ENCODE measurements around the gene ERBB3. TPM values are rescaled to one million over a fixed set of nuclear protein-coding genes. Genes with fewer than 3 reads are reported as not detected.
A peak's percentile ranks its signal among the peaks of the same experiment; 100 is the strongest.

The ERBB3 gene
- total RNA-seq, 5 donors from 2014 or later (not counting 1 experiment from before 2014, with no cell fraction given), result 0.93 to 24.0 (median 8.2) TPM

DNA sequence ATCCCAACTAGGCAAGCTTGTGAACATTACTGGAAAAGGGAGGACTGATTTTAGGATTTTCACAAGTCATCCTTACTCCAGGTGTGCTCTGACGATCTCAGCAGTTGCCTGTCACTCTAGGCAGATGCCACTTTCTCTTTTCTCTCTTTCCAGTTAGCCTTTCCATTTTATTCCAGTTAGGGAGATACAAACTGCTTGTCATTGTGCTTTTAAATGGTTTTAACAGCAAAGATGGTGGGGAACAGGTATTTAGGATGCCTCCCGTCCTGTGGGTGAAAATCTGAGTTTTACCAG is 25.6 kb downstream of the ERBB3 start:
- Histone ChIP-seq H3K9me3 (no peaks in the 10 kb centered on the region), H3K4me3 (ENCODE audit: control insufficient read depth in 1 of 2, extremely low read depth in 1 of 2, low read length in 1 of 2) (peak overlapping the region; percentile 73 to 92), H3K4me1 (ENCODE audit: control insufficient read depth in 1 of 2, extremely low read depth in 1 of 2, insufficient read depth in 2 of 2, low read length in 2 of 2) (peaks cover 35 to 49% of the 10 kb centered on the region in 2 experiments), H3K27ac (ENCODE audit: low read length) (no peak overlapping the region), H3K27me3 (replicated peaks in 1 of 2; ENCODE audit: control insufficient read depth in 2 of 2, extremely low read depth in 1 of 2, insufficient read depth in 2 of 2, low read length in 1 of 2) (no peaks in the 10 kb centered on the region), H3K36me3 (ENCODE audit: control insufficient read depth in 2 of 2, extremely low read depth in 1 of 2, insufficient read depth in 1 of 2, low read length in 1 of 2) (peaks cover 7 to 39% of the 10 kb centered on the region in 2 donors)
- H3K4me1 Mint-ChIP-seq, result peaks cover 52 to 61% (median 59%) of the 10 kb centered on the region in 3 donors
- H3K27ac Mint-ChIP-seq, result peak overlapping the region; percentile 99 to 100
- no CpG with 5 or more reads among the region's 2 CpGs for WGBS (ENCODE audit: insufficient coverage)
- peak overlapping the region; percentile 94 to 98 (median 96) for H3K4me3 Mint-ChIP-seq
- DNase-seq (no peak), ATAC-seq (replicated peaks in 1 of 4) (no peak)
- ChIA-PET CTCF (interaction anchor here in 1 of 2 donors (1.1 to 1.8 kb wide), 2 partner anchors 13 to 21 kb away, joined by 3 to 9 read pairs; partner anchors contain the start of gene ZC3H10), POLR2A (interaction anchor here in 1 of 2 donors (2.1 kb wide), 1 partner anchor 26 kb away, joined by 7 read pairs; no protein-coding TSS in a partner anchor)
- peaks cover 35% of the 10 kb centered on the region for H3K36me3 Mint-ChIP-seq
- no peaks in the 10 kb centered on the region for H3K27me3 Mint-ChIP-seq
- no peaks in the 10 kb centered on the region for H3K9me3 Mint-ChIP-seq

DNA sequence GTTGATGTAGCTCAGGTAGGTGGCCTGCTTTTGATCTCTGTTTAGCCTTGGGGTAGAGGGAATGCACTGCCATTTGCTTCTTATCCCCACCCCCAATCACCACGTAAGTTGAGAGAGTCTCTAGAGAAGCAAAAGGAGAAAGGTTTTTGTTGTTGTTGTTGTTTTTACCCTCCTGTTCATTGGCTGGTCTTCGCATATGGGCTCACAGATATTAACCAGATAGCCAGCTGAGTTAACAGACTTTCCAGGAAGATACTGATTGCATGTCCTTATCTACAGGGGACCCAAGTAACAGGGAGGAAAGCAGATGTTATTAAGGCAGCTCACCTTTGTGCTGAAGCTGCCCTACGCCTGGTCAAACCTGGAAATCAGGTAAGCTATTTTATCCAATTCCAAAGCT is 27.3 kb downstream of the ERBB3 start:
- Histone ChIP-seq H3K36me3 (ENCODE audit: control insufficient read depth in 2 of 2, extremely low read depth in 1 of 2, insufficient read depth in 1 of 2, low read length in 1 of 2) (peaks cover 7 to 56% of the 10 kb centered on the region in 2 donors), H3K27ac (ENCODE audit: low read length) (no peak overlapping the region), H3K27me3 (replicated peaks in 1 of 2; ENCODE audit: control insufficient read depth in 2 of 2, extremely low read depth in 1 of 2, insufficient read depth in 2 of 2, low read length in 1 of 2) (no peaks in the 10 kb centered on the region), H3K9me3 (no peaks in the 10 kb centered on the region), H3K4me3 (ENCODE audit: control insufficient read depth in 1 of 2, extremely low read depth in 1 of 2, low read length in 1 of 2) (no peak overlapping the region), H3K4me1 (ENCODE audit: control insufficient read depth in 1 of 2, extremely low read depth in 1 of 2, insufficient read depth in 2 of 2, low read length in 2 of 2) (peaks cover 23 to 34% of the 10 kb centered on the region in 2 experiments)
- WGBS (ENCODE audit: insufficient coverage), result 89% methylated on average over 1 of the region's 3 CpGs
- no peaks in the 10 kb centered on the region for H3K27me3 Mint-ChIP-seq
- CTCF ChIA-PET, result interaction anchor here (0.5 to 0.9 kb wide), 2 partner anchors 60 to 217 kb away, joined by 3 to 5 read pairs; no protein-coding TSS in a partner anchor
- DNase-seq, result no peak
- peaks cover 39 to 45% (median 44%) of the 10 kb centered on the region in 3 donors for H3K4me1 Mint-ChIP-seq
- peak overlapping the region in 1 of 3 donors; percentile 50 for H3K4me3 Mint-ChIP-seq
- peak overlapping the region; percentile 31 to 76 for H3K27ac Mint-ChIP-seq
- no peak for ATAC-seq (replicated peaks in 1 of 4)
- POLR2A ChIA-PET, result interaction anchor here (0.5 to 0.8 kb wide), 2 partner anchors 111 to 1669 kb away, joined by 3 to 4 read pairs; no protein-coding TSS in a partner anchor
- peaks cover 47% of the 10 kb centered on the region for H3K36me3 Mint-ChIP-seq
- no peaks in the 10 kb centered on the region for H3K9me3 Mint-ChIP-seq

DNA sequence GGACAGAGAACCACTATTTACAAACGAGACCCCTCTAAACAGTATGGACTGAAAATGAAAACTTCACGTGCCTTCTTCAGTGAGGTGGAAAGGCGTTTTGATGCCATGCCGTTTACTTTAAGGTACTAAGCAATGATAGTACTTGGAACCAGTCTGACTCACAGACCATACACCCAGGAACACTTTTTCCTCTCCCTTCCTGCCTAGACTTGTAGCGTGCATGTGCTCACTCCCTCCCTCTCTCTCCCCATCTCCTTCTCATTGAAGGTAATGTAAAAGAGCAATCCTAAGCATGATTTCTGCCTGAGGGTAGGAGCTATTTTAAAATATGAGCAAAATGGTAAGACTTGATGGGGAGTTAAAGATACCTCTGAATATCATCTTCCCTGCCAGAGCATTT is 30.6 kb downstream of the ERBB3 start:
- POLR2A ChIA-PET, result interaction anchor here in 1 of 2 donors (0.6 kb wide), 1 partner anchor 41 kb away, joined by 3 read pairs; no protein-coding TSS in a partner anchor
- peaks cover 8 to 14% of the 10 kb centered on the region in 2 experiments for H3K4me1 ChIP-seq (ENCODE audit: control insufficient read depth in 1 of 2, extremely low read depth in 1 of 2, insufficient read depth in 2 of 2, low read length in 2 of 2)
- ATAC-seq (replicated peaks in 1 of 4) (no peak), DNase-seq (no peak)
- H3K27me3 Mint-ChIP-seq, result no peaks in the 10 kb centered on the region
- no peaks in the 10 kb centered on the region for H3K9me3 Mint-ChIP-seq
- no peak overlapping the region for H3K4me3 Mint-ChIP-seq
- no peak overlapping the region for H3K27ac Mint-ChIP-seq
- CTCF ChIA-PET, result interaction anchor here in 1 of 2 donors (0.5 kb wide), 1 partner anchor 30 kb away, joined by 5 read pairs; no protein-coding TSS in a partner anchor
- peaks cover 15 to 20% (median 19%) of the 10 kb centered on the region in 3 donors for H3K4me1 Mint-ChIP-seq
- H3K9me3 ChIP-seq, result no peaks in the 10 kb centered on the region
- WGBS (ENCODE audit: insufficient coverage), result no CpG with 5 or more reads among the region's 5 CpGs
- H3K27me3 ChIP-seq (replicated peaks in 1 of 2; ENCODE audit: control insufficient read depth in 2 of 2, extremely low read depth in 1 of 2, insufficient read depth in 2 of 2, low read length in 1 of 2), result no peaks in the 10 kb centered on the region
- peaks cover 59% of the 10 kb centered on the region for H3K36me3 Mint-ChIP-seq
- no peak overlapping the region for H3K4me3 ChIP-seq (ENCODE audit: control insufficient read depth in 1 of 2, extremely low read depth in 1 of 2, low read length in 1 of 2)
- H3K36me3 ChIP-seq (ENCODE audit: control insufficient read depth in 2 of 2, extremely low read depth in 1 of 2, insufficient read depth in 1 of 2, low read length in 1 of 2), result peaks cover 7 to 71% of the 10 kb centered on the region in 2 donors
- no peak overlapping the region for H3K27ac ChIP-seq (ENCODE audit: low read length)

- no peaks in the 10 kb centered on the region for H3K9me3 ChIP-seq
- H3K4me3 Mint-ChIP-seq, result peak overlapping the region in 1 of 3 donors; percentile 37
- POLR2A ChIA-PET, result no interaction called here
These were observed 34.1 kb downstream of the ERBB3 start for GRCh38 chr12:56114084-56114483.

DNA sequence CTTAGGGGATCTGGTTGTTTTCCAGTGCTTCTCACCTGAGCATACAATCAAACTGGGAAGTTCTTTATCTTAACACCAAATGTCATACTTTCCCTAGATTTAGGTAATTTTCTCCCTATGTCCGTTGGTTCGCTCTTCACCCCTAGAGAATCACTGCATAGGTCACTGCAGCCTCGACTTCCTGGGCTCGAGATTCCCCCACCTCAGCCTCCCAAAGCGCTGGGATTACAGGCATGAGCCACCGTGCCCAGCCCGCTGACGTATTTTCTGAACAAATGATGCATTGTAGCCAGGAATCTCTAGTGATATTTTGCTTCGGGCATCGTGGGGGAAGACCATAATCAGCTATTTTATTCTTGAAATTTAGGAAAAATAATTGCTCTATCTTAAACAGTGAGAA is 35.4 kb downstream of the ERBB3 start:
- WGBS (ENCODE audit: insufficient coverage), result 72% methylated on average over 4 of the region's 10 CpGs
- Mint-ChIP-seq H3K36me3 (peaks cover 38% of the 10 kb centered on the region), H3K27ac (peak overlapping the region; percentile 97 to 98), H3K27me3 (no peaks in the 10 kb centered on the region), H3K9me3 (no peaks in the 10 kb centered on the region), H3K4me1 (peaks cover 34 to 39% (median 35%) of the 10 kb centered on the region in 3 donors), H3K4me3 (peak overlapping the region; percentile 94 to 99 (median 94))
- peak overlapping the region; percentile 92 for H3K27ac ChIP-seq (ENCODE audit: low read length)
- peak overlapping the region in 1 of 2 donors; percentile 75 for H3K4me3 ChIP-seq (ENCODE audit: control insufficient read depth in 1 of 2, extremely low read depth in 1 of 2, low read length in 1 of 2)
- CTCF ChIA-PET, result no interaction called here
- DNase-seq, result no peak
- no peak for ATAC-seq (replicated peaks in 1 of 4)
- POLR2A ChIA-PET, result interaction anchor here in 1 of 2 donors (0.6 kb wide), 1 partner anchor 512 kb away, joined by 6 read pairs; no protein-coding TSS in a partner anchor
- H3K27me3 ChIP-seq (replicated peaks in 1 of 2; ENCODE audit: control insufficient read depth in 2 of 2, extremely low read depth in 1 of 2, insufficient read depth in 2 of 2, low read length in 1 of 2), result no peaks in the 10 kb centered on the region
- no peaks in the 10 kb centered on the region for H3K9me3 ChIP-seq
- H3K36me3 ChIP-seq (ENCODE audit: control insufficient read depth in 2 of 2, extremely low read depth in 1 of 2, insufficient read depth in 1 of 2, low read length in 1 of 2), result peaks cover 0 to 41% of the 10 kb centered on the region in 2 donors
- peaks cover 11 to 29% of the 10 kb centered on the region in 2 experiments for H3K4me1 ChIP-seq (ENCODE audit: control insufficient read depth in 1 of 2, extremely low read depth in 1 of 2, insufficient read depth in 2 of 2, low read length in 2 of 2)

More at GRCh38 chr12:56114084-56114483, 34.1 kb downstream of the ERBB3 start:
- H3K4me3 ChIP-seq (ENCODE audit: control insufficient read depth in 1 of 2, extremely low read depth in 1 of 2, low read length in 1 of 2), result no peak overlapping the region
- no CpG with 5 or more reads among the region's 1 CpG for WGBS (ENCODE audit: insufficient coverage)
- peaks cover 9 to 24% of the 10 kb centered on the region in 2 experiments for H3K4me1 ChIP-seq (ENCODE audit: control insufficient read depth in 1 of 2, extremely low read depth in 1 of 2, insufficient read depth in 2 of 2, low read length in 2 of 2)
- ATAC-seq (replicated peaks in 1 of 4), result no peak
- peaks cover 24 to 32% (median 25%) of the 10 kb centered on the region in 3 donors for H3K4me1 Mint-ChIP-seq
- CTCF ChIA-PET, result no interaction called here
- H3K9me3 Mint-ChIP-seq, result no peaks in the 10 kb centered on the region
- peak overlapping the region in 1 of 2 donors; percentile 14 for H3K27ac Mint-ChIP-seq
- H3K36me3 Mint-ChIP-seq, result peaks cover 47% of the 10 kb centered on the region
- no peak for DNase-seq
- no peaks in the 10 kb centered on the region for H3K27me3 Mint-ChIP-seq
- no peaks in the 10 kb centered on the region for H3K27me3 ChIP-seq (replicated peaks in 1 of 2; ENCODE audit: control insufficient read depth in 2 of 2, extremely low read depth in 1 of 2, insufficient read depth in 2 of 2, low read length in 1 of 2)
- H3K36me3 ChIP-seq (ENCODE audit: control insufficient read depth in 2 of 2, extremely low read depth in 1 of 2, insufficient read depth in 1 of 2, low read length in 1 of 2), result peaks cover 0 to 50% of the 10 kb centered on the region in 2 donors
- no peak overlapping the region for H3K27ac ChIP-seq (ENCODE audit: low read length)

DNA sequence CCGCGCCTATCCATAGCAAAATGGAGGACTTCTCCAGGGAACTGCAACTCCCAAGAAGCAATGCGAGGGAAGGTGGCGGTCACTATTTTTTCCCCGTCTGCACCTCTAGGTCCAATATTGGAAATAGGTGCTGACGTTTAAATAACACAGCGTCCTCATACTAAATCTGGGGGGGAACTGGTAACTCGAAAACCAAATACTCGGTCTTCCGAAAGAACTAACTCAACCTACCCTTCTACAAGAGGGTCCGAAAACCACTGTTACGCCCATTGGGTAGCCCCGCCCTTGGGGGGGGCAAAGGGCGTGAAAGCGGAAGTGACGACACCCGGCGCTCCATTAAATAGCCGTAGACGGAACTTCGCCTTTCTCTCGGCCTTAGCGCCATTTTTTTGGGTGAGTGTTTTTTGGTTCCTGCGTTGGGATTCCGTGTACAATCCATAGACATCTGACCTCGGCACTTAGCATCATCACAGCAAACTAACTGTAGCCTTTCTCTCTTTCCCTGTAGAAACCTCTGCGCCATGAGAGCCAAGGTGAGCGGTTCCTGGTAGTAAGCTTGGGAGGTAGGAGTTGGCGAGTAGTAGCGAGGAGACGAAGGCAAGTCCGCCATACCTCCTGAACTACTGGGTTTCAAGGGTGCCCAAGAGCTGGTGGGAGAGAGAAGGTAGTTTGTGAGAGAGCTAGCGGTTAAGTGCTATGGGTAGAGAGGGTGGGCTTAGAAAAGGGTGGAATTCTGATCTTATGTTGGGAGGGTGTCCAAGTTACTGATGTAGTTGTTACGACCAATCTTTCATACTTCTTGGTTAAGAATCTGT is 36.5 kb downstream of the ERBB3 start, which contains the start of gene RPL41:
Gene RPL41, plus strand, starts transcription at position 367 of the 815 bp plus-strand sequence.
- Histone ChIP-seq H3K9me3 (no peaks in the 10 kb centered on the region), H3K4me3 (ENCODE audit: control insufficient read depth in 1 of 2, extremely low read depth in 1 of 2, low read length in 1 of 2) (peak within 1 kb of the TSS; percentile 75 to 94), H3K36me3 (ENCODE audit: control insufficient read depth in 2 of 2, extremely low read depth in 1 of 2, insufficient read depth in 1 of 2, low read length in 1 of 2) (peaks cover 7 to 40% of the 10 kb centered on the region in 2 donors), H3K4me1 (ENCODE audit: control insufficient read depth in 1 of 2, extremely low read depth in 1 of 2, insufficient read depth in 2 of 2, low read length in 2 of 2) (peaks cover 11 to 29% of the 10 kb centered on the region in 2 experiments), H3K27ac (ENCODE audit: low read length) (peak within 1 kb of the TSS; percentile 92), H3K27me3 (replicated peaks in 1 of 2; ENCODE audit: control insufficient read depth in 2 of 2, extremely low read depth in 1 of 2, insufficient read depth in 2 of 2, low read length in 1 of 2) (no peaks in the 10 kb centered on the region)
- DNase-seq, result peak; percentile 84 to 97 (median 92)
- peak; percentile 56 to 65 (median 62) for ATAC-seq (replicated peaks in 1 of 4)
- Mint-ChIP-seq H3K36me3 (peaks cover 32% of the 10 kb centered on the region), H3K27me3 (no peaks in the 10 kb centered on the region), H3K27ac (peak within 1 kb of the TSS; percentile 97 to 98), H3K9me3 (no peaks in the 10 kb centered on the region), H3K4me1 (peaks cover 34 to 39% (median 35%) of the 10 kb centered on the region in 3 donors), H3K4me3 (peak within 1 kb of the TSS; percentile 94 to 99 (median 94))
- POLR2A ChIA-PET, result interaction anchor here (0.6 to 3.5 kb wide), 13 partner anchors 11 to 344 kb away, joined by 3 to 33 read pairs (median 4); partner anchors contain the start of genes ESYT1 (in 1 of the 2), MYL6 (in 1 of the 2), PA2G4 (in 1 of the 2) and RAB5B (in 1 of the 2)
- 0% methylated on average over 12 of the region's 34 CpGs for WGBS (ENCODE audit: insufficient coverage)
- CTCF ChIA-PET, result interaction anchor here (0.6 to 4.0 kb wide), 8 partner anchors 11 to 333 kb away, joined by 3 to 65 read pairs (median 3); partner anchors contain the start of genes ESYT1 (in 1 of the 2), MYL6B (in 1 of the 2), PA2G4 (in 1 of the 2) and RAB5B (in 1 of the 2)

Measured in T-cell (primary cell).